GM23338 (cell line): ENCODE results near the gene NIPAL4. TPM values are rescaled to one million over a fixed set of nuclear protein-coding genes. Genes with fewer than 3 reads are reported as not detected.

ENCODE experiments used
- CREB1 ChIP-seq: fragments of 250-450 bp; sonication (Bioruptor Pico); IDR thresholded peaks from 2 replicates; pipeline ENCODE4 v1.5.0; 2020; ENCODE audit warnings: low read depth, mild to moderate bottlenecking, moderate library complexity
- CTCF ChIP-seq, 2 experiments: fragments of 200-600 bp in 1 of 2; sonication (generic) in 1 of 2; conservative IDR thresholded peaks; 2 replicates each; pipeline versions ENCODE4 v1.5.1 to v1.6.1; 2016 to 2017; ENCODE audit warnings: antibody characterized with exemption in 2 of 2, low read depth in 2 of 2, mild to moderate bottlenecking in 2 of 2, moderate library complexity in 1 of 2
- EZH2phosphoT487 ChIP-seq: fragments of 200-600 bp; sonication (generic); IDR thresholded peaks from one replicate; pipeline ENCODE4 v1.8.1; 2018; ENCODE audit warnings: antibody characterized with exemption; ENCODE audit not compliant: unreplicated experiment
- JUNB ChIP-seq: IDR thresholded peaks from one replicate; pipeline ENCODE4 v1.6.1; 2016; ENCODE audit warnings: antibody characterized with exemption; ENCODE audit not compliant: unreplicated experiment
- NANOG ChIP-seq: IDR thresholded peaks from 2 replicates; pipeline ENCODE4 v1.6.1; 2016; ENCODE audit warnings: antibody characterized with exemption, borderline replicate concordance
- POLR2AphosphoS5 ChIP-seq: IDR thresholded peaks from 2 replicates; pipeline ENCODE4 v1.6.1; 2016; ENCODE audit warnings: antibody characterized with exemption, low read depth
- STAT1 ChIP-seq: IDR thresholded peaks from one replicate; pipeline ENCODE4 v1.6.1; 2016; ENCODE audit warnings: antibody characterized with exemption; ENCODE audit not compliant: unreplicated experiment
- ZNF114 ChIP-seq: fragments of 250-450 bp; sonication (Bioruptor Pico); IDR thresholded peaks from 2 replicates; pipeline ENCODE4 v1.5.0; 2020; ENCODE audit warnings: mild to moderate bottlenecking, moderate library complexity
- ZNF331 ChIP-seq: fragments of 250-450 bp; sonication (Bioruptor Pico); IDR thresholded peaks from 2 replicates; pipeline ENCODE4 v1.5.0; 2020; ENCODE audit warnings: low read depth, mild to moderate bottlenecking, moderate library complexity
- ZNF462 ChIP-seq: fragments of 250-450 bp; sonication (Bioruptor Pico); IDR thresholded peaks from 2 replicates; pipeline ENCODE4 v1.5.0; 2020; ENCODE audit warnings: mild to moderate bottlenecking, moderate library complexity
- polyA plus RNA-seq: library from polyadenylated mRNA; unstranded; fragments of >200 nt; fragmentation: Nextera tagmentation; extraction: Ambion mirVana; gene quantifications from 2 replicates; pipeline ENCODE4 v1.2.1, GENCODE V29; 2016
- total RNA-seq: library from RNA; depleted of rRNA; stranded (reverse); fragments of >200 nt; shearing (Covaris generic); gene quantifications from 2 replicates; pipeline ENCODE4 v1.2.3, GENCODE V29; 2014

NIPAL4 gene
- total and polyA plus RNA-seq, 2 experiments from 2014 or later, result 0.21 TPM; not detected in 1

GRCh38 chr5:157502143-157502647, 42.2 kb downstream of the NIPAL4 start (continued):
- no peak for TF ChIP-seq ZNF462 (CRISPR knock-in tag)
- no peak for TF ChIP-seq CTCF (conservative IDR thresholded peaks at IDR 0.05; ENCODE audit: low read depth in 2 of 2)
- no peak for TF ChIP-seq CREB1
- TF ChIP-seq ZNF331, result no peak
- no peak for TF ChIP-seq EZH2phosphoT487
- no peak for TF ChIP-seq JUNB
- TF ChIP-seq POLR2AphosphoS5, result no peak
- no peak for TF ChIP-seq ZNF114
- no peak for TF ChIP-seq NANOG
- TF ChIP-seq STAT1, result no peak
